Measurements from ENCODE around the gene NKTR.
"Not testable (repeated sequence)": the region's sequence is repeated elsewhere in the genome, so short reads cannot be mapped to it uniquely, and the experiment has no call there.

The NKTR gene

GRCh38 chr3:42581400-42581708, 19.1 kb upstream of the NKTR start:
- Histone ChIP-seq H3K4me3 (ENCODE audit: low read length) (peak overlapping the region; percentile 95), H3K27ac (ENCODE audit: low read length) (peak overlapping the region; percentile 87), H3K36me3 (ENCODE audit: control insufficient read depth, low read depth, low read length) (peaks cover 5% of the 10 kb centered on the region), H3K9me3 (ENCODE audit: control insufficient read depth, low read depth, low read length) (no peaks in the 10 kb centered on the region), H3K4me1 (ENCODE audit: control insufficient read depth, low read depth, low read length) (peaks cover 22% of the 10 kb centered on the region), H3K27me3 (ENCODE audit: control insufficient read depth, insufficient read depth, low read length) (no peaks in the 10 kb centered on the region), H3K9ac (ENCODE audit: low read length) (peak overlapping the region; percentile 88)

- no peaks in the 10 kb centered on the region for H3K27me3 ChIP-seq (ENCODE audit: control insufficient read depth, insufficient read depth, low read length)
- peaks cover 22% of the 10 kb centered on the region for H3K4me1 ChIP-seq (ENCODE audit: control insufficient read depth, low read depth, low read length)
- peak within 1 kb of the TSS; percentile 87 for H3K27ac ChIP-seq (ENCODE audit: low read length)
- H3K9ac ChIP-seq (ENCODE audit: low read length) = peak within 1 kb of the TSS; percentile 88
- H3K9me3 ChIP-seq (ENCODE audit: control insufficient read depth, low read depth, low read length) = no peaks in the 10 kb centered on the region
- peaks cover 5% of the 10 kb centered on the region for H3K36me3 ChIP-seq (ENCODE audit: control insufficient read depth, low read depth, low read length)
- H3K4me3 ChIP-seq (ENCODE audit: low read length) = peak within 1 kb of the TSS; percentile 95
These were observed 18.6 kb upstream of the NKTR start, which contains the start of gene SEC22C for GRCh38 chr3:42581709-42582473. SEC22C (minus strand) TSS chr3:42581967; CDS start chr3:42569046, 12,921 bp downstream.

GRCh38 chr3:42582474-42583070, 17.9 kb upstream of the NKTR start:
- Histone ChIP-seq H3K27me3 (ENCODE audit: control insufficient read depth, insufficient read depth, low read length) (no peaks in the 10 kb centered on the region), H3K36me3 (ENCODE audit: control insufficient read depth, low read depth, low read length) (peaks cover 5% of the 10 kb centered on the region), H3K4me3 (ENCODE audit: low read length) (peak overlapping the region; percentile 95), H3K9me3 (ENCODE audit: control insufficient read depth, low read depth, low read length) (no peaks in the 10 kb centered on the region), H3K27ac (ENCODE audit: low read length) (peak overlapping the region; percentile 29), H3K9ac (ENCODE audit: low read length) (peak overlapping the region; percentile 88), H3K4me1 (ENCODE audit: control insufficient read depth, low read depth, low read length) (peaks cover 22% of the 10 kb centered on the region)

- Histone ChIP-seq H3K9me3 (ENCODE audit: control insufficient read depth, low read depth, low read length) (no peaks in the 10 kb centered on the region), H3K27ac (ENCODE audit: low read length) (no peak overlapping the region), H3K27me3 (ENCODE audit: control insufficient read depth, insufficient read depth, low read length) (no peaks in the 10 kb centered on the region), H3K9ac (ENCODE audit: low read length) (no peak overlapping the region), H3K36me3 (ENCODE audit: control insufficient read depth, low read depth, low read length) (peaks cover 5% of the 10 kb centered on the region), H3K4me3 (ENCODE audit: low read length) (no peak overlapping the region), H3K4me1 (ENCODE audit: control insufficient read depth, low read depth, low read length) (peaks cover 10% of the 10 kb centered on the region)
These were observed 11.9 kb upstream of the NKTR start for GRCh38 chr3:42588625-42589024.

- Histone ChIP-seq H3K4me3 (ENCODE audit: low read length) (peak overlapping the region; percentile 77), H3K36me3 (ENCODE audit: control insufficient read depth, low read depth, low read length) (peaks cover 14% of the 10 kb centered on the region), H3K9me3 (ENCODE audit: control insufficient read depth, low read depth, low read length) (no peaks in the 10 kb centered on the region), H3K27me3 (ENCODE audit: control insufficient read depth, insufficient read depth, low read length) (no peaks in the 10 kb centered on the region), H3K27ac (ENCODE audit: low read length) (no peak overlapping the region), H3K9ac (ENCODE audit: low read length) (peak overlapping the region; percentile 18), H3K4me1 (ENCODE audit: control insufficient read depth, low read depth, low read length) (peaks cover 17% of the 10 kb centered on the region)
These were observed 10.9 kb upstream of the NKTR start for GRCh38 chr3:42589382-42590109.

DNA sequence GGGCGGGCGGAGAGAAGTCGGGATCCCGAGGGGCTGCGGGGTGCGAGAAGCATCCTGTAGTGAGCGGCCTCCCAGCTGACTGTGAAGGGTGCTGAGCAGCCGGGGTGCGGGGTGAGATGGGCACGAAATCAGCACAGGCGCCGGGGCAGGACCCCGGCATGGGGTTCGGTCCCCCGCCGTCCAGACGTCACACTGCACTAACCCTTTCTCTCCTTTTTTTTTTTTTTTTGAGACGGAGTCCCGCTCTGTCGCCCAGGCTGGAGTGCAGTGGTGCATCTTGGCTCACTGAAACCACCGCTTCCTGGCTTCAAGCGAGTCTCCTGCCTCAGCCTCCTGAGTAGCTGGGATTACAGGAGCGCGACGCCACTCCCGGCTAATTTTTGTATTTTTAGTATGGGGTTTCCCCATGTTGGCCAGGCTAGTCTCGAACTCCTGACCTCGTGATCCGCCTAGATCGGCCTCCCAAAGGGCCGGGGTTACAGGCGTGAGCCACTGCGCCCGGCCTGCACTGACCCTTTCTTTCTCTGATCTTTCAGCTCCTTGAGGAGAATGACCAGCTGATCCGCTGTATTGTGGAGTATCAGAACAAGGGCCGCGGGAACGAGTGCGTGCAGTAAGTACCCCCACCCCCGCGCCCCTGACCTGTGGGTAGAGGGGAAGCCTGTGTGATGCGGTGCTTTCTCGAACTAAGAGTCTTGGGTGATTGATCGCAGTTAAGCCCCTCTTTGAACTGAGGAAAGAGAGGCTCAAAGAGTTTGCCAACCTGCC, 9.3 kb upstream of the NKTR start:
- H3K27ac ChIP-seq (ENCODE audit: low read length) = no peak overlapping the region
- peaks cover 20% of the 10 kb centered on the region for H3K4me1 ChIP-seq (ENCODE audit: control insufficient read depth, low read depth, low read length)
- H3K9ac ChIP-seq (ENCODE audit: low read length) = peak overlapping the region; percentile 86
- H3K27me3 ChIP-seq (ENCODE audit: control insufficient read depth, insufficient read depth, low read length) = no peaks in the 10 kb centered on the region
- peak overlapping the region; percentile 77 for H3K4me3 ChIP-seq (ENCODE audit: low read length)
- H3K36me3 ChIP-seq (ENCODE audit: control insufficient read depth, low read depth, low read length) = peaks cover 21% of the 10 kb centered on the region
- no peaks in the 10 kb centered on the region for H3K9me3 ChIP-seq (ENCODE audit: control insufficient read depth, low read depth, low read length)

GRCh38 chr3:42591811-42592210, 8.7 kb upstream of the NKTR start:
- Histone ChIP-seq H3K9ac (ENCODE audit: low read length) (peak overlapping the region; percentile 86), H3K4me1 (ENCODE audit: control insufficient read depth, low read depth, low read length) (peaks cover 20% of the 10 kb centered on the region), H3K4me3 (ENCODE audit: low read length) (peak overlapping the region; percentile 77), H3K27ac (ENCODE audit: low read length) (no peak overlapping the region), H3K27me3 (ENCODE audit: control insufficient read depth, insufficient read depth, low read length) (no peaks in the 10 kb centered on the region), H3K9me3 (ENCODE audit: control insufficient read depth, low read depth, low read length) (no peaks in the 10 kb centered on the region), H3K36me3 (ENCODE audit: control insufficient read depth, low read depth, low read length) (peaks cover 21% of the 10 kb centered on the region)

- Histone ChIP-seq H3K4me3 (ENCODE audit: low read length) (peak overlapping the region; percentile 31), H3K4me1 (ENCODE audit: control insufficient read depth, low read depth, low read length) (peaks cover 20% of the 10 kb centered on the region), H3K36me3 (ENCODE audit: control insufficient read depth, low read depth, low read length) (peaks cover 21% of the 10 kb centered on the region), H3K27ac (ENCODE audit: low read length) (no peak overlapping the region), H3K9ac (ENCODE audit: low read length) (no peak overlapping the region), H3K9me3 (ENCODE audit: control insufficient read depth, low read depth, low read length) (no peaks in the 10 kb centered on the region), H3K27me3 (ENCODE audit: control insufficient read depth, insufficient read depth, low read length) (no peaks in the 10 kb centered on the region)
These were observed 6.9 kb upstream of the NKTR start for GRCh38 chr3:42593635-42594034.

DNA sequence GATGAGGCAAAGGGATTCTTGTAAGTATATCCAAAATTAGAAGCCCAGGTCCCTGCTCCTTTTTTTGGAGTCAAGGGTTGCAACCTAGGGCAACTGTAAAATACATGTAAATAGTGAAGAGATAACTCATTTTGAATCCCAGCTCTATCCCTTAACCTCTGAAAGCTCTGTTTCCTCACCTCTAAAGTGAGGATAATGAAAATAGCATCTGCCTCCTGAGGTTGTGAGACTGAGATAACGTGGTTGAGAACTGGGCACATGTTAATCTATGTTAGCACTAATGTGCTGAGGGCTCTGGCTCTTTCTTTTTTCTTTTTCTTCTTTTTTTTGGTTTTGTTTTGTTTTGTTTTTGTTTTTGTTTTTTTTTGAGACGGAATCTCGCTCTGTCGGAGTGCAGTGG, 4.8 kb upstream of the NKTR start:
- no peak overlapping the region for H3K4me3 ChIP-seq (ENCODE audit: low read length)
- no peak overlapping the region for H3K9ac ChIP-seq (ENCODE audit: low read length)
- H3K36me3 ChIP-seq (ENCODE audit: control insufficient read depth, low read depth, low read length) = peaks cover 21% of the 10 kb centered on the region

GRCh38 chr3:42597098-42597497, 3.4 kb upstream of the NKTR start:
- not testable (repeated sequence) for H3K9me3 ChIP-seq (ENCODE audit: control insufficient read depth, low read depth, low read length); H3K27me3 ChIP-seq (ENCODE audit: control insufficient read depth, insufficient read depth, low read length); H3K9ac ChIP-seq (ENCODE audit: low read length); H3K4me3 ChIP-seq (ENCODE audit: low read length); H3K27ac ChIP-seq (ENCODE audit: low read length)
- H3K4me1 ChIP-seq (ENCODE audit: control insufficient read depth, low read depth, low read length) = peaks cover 19% of the 10 kb centered on the region
- H3K36me3 ChIP-seq (ENCODE audit: control insufficient read depth, low read depth, low read length) = peaks cover 21% of the 10 kb centered on the region

More for the DNA sequence above, 4.8 kb upstream of the NKTR start:
- Histone ChIP-seq H3K9me3 (ENCODE audit: control insufficient read depth, low read depth, low read length) (no peaks in the 10 kb centered on the region), H3K27me3 (ENCODE audit: control insufficient read depth, insufficient read depth, low read length) (no peaks in the 10 kb centered on the region), H3K27ac (ENCODE audit: low read length) (no peak overlapping the region), H3K4me1 (ENCODE audit: control insufficient read depth, low read depth, low read length) (peaks cover 19% of the 10 kb centered on the region)
